Progenitor cell of endocrine pancreas (in vitro differentiated cells): ENCODE data around the gene ZKSCAN2. TPM values are rescaled to one million over a fixed set of nuclear protein-coding genes. Genes with fewer than 3 reads are reported as not detected.
A peak's percentile ranks its signal among the peaks of the same experiment; 100 is the strongest.

Experiments used
- DNase-seq: peaks from one replicate; pipeline ENCODE4 v3.0.0; 2021; ENCODE audit warnings: low spot score; ENCODE audit not compliant: unreplicated experiment
- H3K27ac Mint-ChIP-seq: 2 replicates; pipeline ENCODE4 v1.8.0; 2021; ENCODE audit warnings: mild to moderate bottlenecking, moderate library complexity, mixed read lengths
- H3K27me3 Mint-ChIP-seq: 2 replicates; pipeline ENCODE4 v1.8.0; 2021; ENCODE audit warnings: mixed read lengths
- H3K36me3 Mint-ChIP-seq: 2 replicates; pipeline ENCODE4 v1.8.0; 2022; ENCODE audit warnings: mixed read lengths; ENCODE audit not compliant: insufficient read depth
- H3K4me1 Mint-ChIP-seq: 2 replicates; pipeline ENCODE4 v1.8.0; 2021; ENCODE audit warnings: low read depth, mixed read lengths
- H3K4me3 Mint-ChIP-seq: 2 replicates; pipeline ENCODE4 v1.8.0; 2021; ENCODE audit warnings: low read depth, mild to moderate bottlenecking, moderate library complexity, mixed read lengths
- H3K9me3 Mint-ChIP-seq: 2 replicates; pipeline ENCODE4 v1.8.0; 2021; ENCODE audit warnings: low read depth, mixed read lengths
- CTCF ChIP-seq: fragments of 200-600 bp; sonication (generic); IDR thresholded peaks from one replicate; pipeline ENCODE4 v1.5.0; 2021; ENCODE audit warnings: antibody characterized with exemption, mild to moderate bottlenecking; ENCODE audit not compliant: unreplicated experiment
- total RNA-seq: library from RNA; stranded (reverse); gene quantifications from 2 replicates; pipeline ENCODE4 v1.2.1, GENCODE V29; 2021

The ZKSCAN2 gene
- total RNA-seq, 1 donor from 2014 or later, result 17.3 TPM

DNA sequence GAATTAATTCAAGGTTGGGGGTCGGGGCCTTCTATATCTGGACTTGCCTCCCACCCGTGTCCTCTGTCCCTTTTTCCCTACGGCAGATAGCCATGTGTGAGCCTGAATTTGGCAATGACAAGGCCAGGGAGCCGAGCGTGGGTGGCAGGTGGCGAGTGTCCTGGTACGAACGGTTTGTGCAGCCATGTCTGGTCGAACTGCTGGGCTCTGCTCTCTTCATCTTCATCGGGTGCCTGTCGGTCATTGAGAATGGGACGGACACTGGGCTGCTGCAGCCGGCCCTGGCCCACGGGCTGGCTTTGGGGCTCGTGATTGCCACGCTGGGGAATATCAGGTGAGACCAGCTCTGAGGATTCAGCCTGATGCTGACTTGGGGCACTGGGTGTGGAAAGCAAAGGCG is 40.5 kb downstream of the ZKSCAN2 start:
- no peak for TF ChIP-seq CTCF
- no peak for DNase-seq
- Mint-ChIP-seq H3K4me1 (peaks cover 3% of the 10 kb centered on the region), H3K36me3 (no peaks in the 10 kb centered on the region), H3K9me3 (no peaks in the 10 kb centered on the region), H3K27me3 (peaks cover 8% of the 10 kb centered on the region), H3K27ac (no peak overlapping the region), H3K4me3 (no peak overlapping the region)

- no peaks in the 10 kb centered on the region for H3K9me3 Mint-ChIP-seq
- DNase-seq, result no peak
- no peaks in the 10 kb centered on the region for H3K36me3 Mint-ChIP-seq
- peaks cover 4% of the 10 kb centered on the region for H3K4me1 Mint-ChIP-seq
- H3K27ac Mint-ChIP-seq, result no peak overlapping the region
- no peak for TF ChIP-seq CTCF
- H3K4me3 Mint-ChIP-seq, result no peak overlapping the region
- H3K27me3 Mint-ChIP-seq, result peaks cover 8% of the 10 kb centered on the region
These were observed 43.8 kb downstream of the ZKSCAN2 start for GRCh38 chr16:25213709-25214397.

- Mint-ChIP-seq H3K4me1 (peaks cover 4% of the 10 kb centered on the region), H3K4me3 (no peak overlapping the region), H3K36me3 (no peaks in the 10 kb centered on the region), H3K9me3 (no peaks in the 10 kb centered on the region), H3K27me3 (peaks cover 8% of the 10 kb centered on the region), H3K27ac (no peak overlapping the region)
- no peak for DNase-seq
- no peak for TF ChIP-seq CTCF
These were observed 45.0 kb downstream of the ZKSCAN2 start for GRCh38 chr16:25212636-25213035.

- Mint-ChIP-seq H3K4me1 (peaks cover 2% of the 10 kb centered on the region), H3K9me3 (no peaks in the 10 kb centered on the region), H3K27ac (peak overlapping the region; percentile 42), H3K27me3 (no peaks in the 10 kb centered on the region), H3K4me3 (no peak overlapping the region), H3K36me3 (no peaks in the 10 kb centered on the region)
- no peak for DNase-seq
- no peak for TF ChIP-seq CTCF
These were observed 46.9 kb downstream of the ZKSCAN2 start for GRCh38 chr16:25210758-25211157.

DNA sequence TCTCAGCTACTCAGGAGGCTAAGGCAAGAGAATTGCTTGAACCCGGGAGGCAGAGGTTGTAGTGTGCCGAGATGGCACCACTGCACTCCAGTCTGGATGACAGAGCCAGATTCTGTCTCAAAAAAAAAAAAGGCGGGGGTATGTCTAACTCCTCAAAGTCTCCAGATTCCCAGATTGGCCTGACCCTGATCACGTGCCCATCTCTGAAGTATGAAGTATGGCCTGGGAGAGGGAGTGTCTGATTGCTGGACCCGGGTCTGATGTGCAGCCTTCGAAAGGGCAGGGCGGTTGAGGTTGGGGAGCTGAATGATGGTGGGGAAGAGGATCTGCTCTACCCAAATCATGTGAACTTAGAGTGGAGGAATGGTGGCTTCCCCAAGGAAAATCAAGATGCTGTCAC is 58.2 kb downstream of the ZKSCAN2 start:
- no peaks in the 10 kb centered on the region for H3K36me3 Mint-ChIP-seq
- H3K4me1 Mint-ChIP-seq, result no peaks in the 10 kb centered on the region
- no peaks in the 10 kb centered on the region for H3K9me3 Mint-ChIP-seq
- H3K27me3 Mint-ChIP-seq, result no peaks in the 10 kb centered on the region
- no peak for TF ChIP-seq CTCF
- no peak overlapping the region for H3K4me3 Mint-ChIP-seq
- DNase-seq, result no peak
- no peak overlapping the region for H3K27ac Mint-ChIP-seq
